ACHN (cell line): ENCODE results near the gene BRAT1.
A peak's percentile ranks its signal among the peaks of the same experiment; 100 is the strongest.

Experiments
- DNase-seq: peaks from one replicate; pipeline ENCODE4 v3.0.0-alpha.2; 2015
- in situ Hi-C: cut with HindIII; loops from 2 replicates; pipeline ENCODE4 v1.10.0; 2017; ENCODE audit warnings: low sequenced_read_pairs, low pct_ligation_motif_present, low pct_unique_long_range_greater_than_20kb

Gene BRAT1

DNA sequence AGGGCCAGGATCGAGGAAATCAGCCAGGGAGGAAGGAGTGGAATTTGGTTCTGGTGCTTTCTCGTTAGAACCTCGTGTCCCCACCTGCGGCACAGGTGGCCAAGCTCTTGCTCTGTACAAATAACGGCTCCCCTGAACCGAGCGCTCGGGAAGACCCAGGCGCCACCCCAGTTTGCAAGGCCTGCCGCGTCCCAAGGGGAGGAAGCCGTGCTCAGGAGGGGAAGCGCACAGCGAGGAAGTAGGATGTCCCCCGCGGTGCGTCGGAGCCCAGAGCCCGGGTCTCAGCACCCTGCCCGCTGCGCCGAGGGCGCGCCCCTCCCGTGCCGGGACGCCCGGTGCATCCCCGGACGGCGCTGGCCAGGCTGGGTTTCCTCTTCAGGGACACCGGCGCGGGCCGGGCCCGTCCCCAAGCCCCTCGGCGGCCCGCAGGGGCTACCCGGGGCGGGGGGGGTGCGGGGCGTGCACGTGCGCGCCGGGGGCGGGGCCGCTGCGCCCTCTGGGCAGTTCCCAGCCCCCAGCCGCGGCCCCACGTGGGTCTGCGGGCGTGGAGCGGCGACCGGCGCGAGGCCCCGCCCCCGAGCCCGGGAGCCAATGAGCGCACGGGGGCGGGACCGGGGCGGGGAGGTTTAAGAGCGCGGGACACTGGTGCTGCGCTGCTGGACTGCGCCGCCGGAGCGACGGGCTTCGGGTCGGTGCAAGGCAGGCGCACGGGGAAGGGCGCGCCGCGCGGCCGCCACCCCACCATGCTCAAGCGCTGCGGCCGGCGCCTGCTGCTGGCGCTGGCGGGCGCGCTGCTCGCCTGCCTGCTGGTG is 36.0 kb downstream of the BRAT1 start, which contains the start of gene LFNG:
Gene LFNG (plus strand): TSS at position 656 of the 812 bp plus-strand sequence. CDS start 88 bp downstream, at position 744.
- in situ Hi-C loops: no loop called here

GRCh38 chr7:2518737-2519118 is 36.6 kb downstream of the BRAT1 start:
- no peak for DNase-seq
- in situ Hi-C loops: no loop called here

More for the DNA sequence above, 36.0 kb downstream of the BRAT1 start, which contains the start of gene LFNG:
- peak; percentile 96 for DNase-seq

GRCh38 chr7:2517678-2518507 is 37.4 kb downstream of the BRAT1 start:
- in situ Hi-C loops: no loop called here
- DNase-seq: peak; percentile 62

- in situ Hi-C loops: no loop called here
- DNase-seq: peak; percentile 99
These were observed 38.3 kb downstream of the BRAT1 start for GRCh38 chr7:2517026-2517425.

DNA sequence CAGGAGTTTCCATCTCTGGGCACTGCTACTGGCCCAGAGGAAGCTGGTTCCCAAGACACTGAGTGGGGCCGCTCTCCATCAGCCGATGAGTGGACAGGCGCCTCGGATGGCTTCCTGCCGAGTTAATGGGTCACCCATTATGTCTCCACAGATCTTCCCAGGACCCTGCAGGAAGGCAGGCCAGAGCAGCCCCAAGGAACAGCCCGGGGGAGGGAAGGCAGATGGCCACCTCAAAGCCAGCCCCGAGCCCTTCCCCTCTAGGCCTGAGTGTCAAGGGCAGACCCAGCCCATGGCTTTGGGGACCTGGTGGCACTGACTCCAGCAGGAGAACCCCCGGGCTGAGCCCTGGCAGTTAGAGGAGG is 39.1 kb downstream of the BRAT1 start:
- in situ Hi-C loops: no loop called here
- DNase-seq: peak; percentile 99

DNA sequence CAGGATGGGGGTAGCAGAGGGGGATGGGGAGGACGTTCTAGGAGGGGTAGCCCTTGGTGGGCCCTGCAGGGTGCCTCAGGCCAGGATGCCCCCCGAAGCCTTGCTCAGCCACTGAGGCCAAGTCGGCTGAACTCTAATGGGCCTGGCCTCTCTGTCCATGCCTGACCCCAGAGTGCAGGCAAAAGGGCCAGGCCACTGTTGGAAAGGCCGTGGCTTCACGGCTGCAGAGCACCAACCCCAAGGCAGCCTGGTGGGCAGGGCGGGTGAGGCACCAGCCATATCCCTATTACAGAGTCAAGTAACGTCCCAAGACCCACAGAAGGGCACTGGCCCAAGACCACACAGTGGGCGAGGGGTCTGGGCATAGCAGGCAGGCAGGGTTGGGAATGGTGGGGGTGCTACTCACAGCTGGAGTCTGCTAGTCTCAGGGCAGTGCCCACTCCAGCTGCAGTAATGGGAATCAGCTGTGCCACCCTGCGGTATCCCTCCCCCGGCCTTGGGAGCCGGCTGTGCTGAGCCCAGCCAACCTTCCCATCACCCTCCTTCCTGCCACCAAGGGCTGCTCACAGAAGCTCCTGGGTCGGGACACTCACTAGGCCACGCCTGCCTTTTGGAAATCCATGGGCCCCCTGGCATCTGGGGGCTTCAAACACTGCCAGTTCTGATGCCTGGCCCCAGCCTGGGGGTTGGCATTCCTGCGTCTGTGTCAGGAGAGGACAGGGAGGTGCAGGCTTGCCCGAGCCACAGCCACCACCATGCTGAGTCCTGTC is 39.7 kb downstream of the BRAT1 start:
- DNase-seq: peak; percentile 85
- in situ Hi-C loops: no loop called here

DNA sequence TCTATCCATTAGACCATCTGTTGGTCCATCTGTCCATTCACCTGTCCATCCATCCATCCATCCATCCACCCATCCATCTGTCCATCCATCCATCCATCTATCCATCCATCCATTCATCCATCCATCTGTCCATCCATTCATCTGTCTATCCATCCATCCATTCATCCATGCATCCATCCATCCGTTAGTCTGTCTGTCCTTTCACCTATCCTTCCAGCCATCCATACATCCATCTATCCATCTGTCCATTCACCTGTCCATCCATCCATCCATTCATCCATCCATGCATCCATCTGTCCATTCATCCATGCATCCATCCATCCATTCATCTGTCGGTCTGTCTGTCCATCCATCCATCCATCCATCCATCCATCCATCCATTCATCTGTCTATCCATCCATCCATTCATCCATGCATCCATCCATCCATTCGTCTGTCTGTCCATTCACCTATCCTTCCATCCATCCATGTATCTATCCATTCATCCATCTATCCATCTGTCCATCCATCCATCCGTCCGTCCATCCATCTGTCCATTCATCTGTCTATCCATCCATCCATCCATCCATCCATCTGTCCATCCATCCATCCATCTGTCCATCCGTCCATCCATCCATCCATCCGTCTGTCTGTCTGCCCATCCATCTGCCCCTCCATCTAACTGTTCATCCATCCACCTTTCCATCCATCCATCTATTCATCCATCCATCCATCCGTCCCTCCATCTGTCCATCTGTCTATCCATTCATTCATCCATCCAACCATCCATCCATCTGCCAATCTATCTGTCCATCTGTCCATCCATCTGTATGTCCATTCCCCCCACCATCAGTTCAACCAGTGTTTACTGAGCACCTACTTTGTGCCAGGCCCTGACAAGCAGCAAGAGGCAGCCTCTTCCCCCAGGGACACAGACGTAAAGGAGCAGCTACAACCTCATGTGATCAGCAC is 40.6 kb downstream of the BRAT1 start:
- DNase-seq: no peak
- in situ Hi-C loops: no loop called here

DNA sequence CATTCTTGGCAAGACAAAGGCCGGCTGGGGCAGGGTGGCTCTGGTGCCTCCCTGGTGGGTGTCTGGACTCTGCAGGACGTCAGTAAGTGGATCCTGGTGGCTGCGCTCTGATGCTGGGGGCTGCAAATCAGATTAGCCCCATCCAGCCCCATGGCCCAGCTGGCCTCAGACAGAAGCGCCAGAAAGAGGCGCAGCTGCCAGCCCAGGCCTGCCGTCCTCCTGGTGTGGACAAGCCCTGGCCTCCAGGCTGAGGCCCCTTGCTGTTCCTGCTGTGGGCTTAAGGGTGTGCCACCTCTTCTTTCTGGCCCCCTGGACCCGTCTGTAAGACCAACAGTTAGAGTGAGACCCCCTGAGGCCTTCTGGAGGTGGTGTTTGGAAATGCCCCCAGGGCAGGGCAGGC is 41.6 kb downstream of the BRAT1 start:
- no peak for DNase-seq
- in situ Hi-C loops: no loop called here

DNA sequence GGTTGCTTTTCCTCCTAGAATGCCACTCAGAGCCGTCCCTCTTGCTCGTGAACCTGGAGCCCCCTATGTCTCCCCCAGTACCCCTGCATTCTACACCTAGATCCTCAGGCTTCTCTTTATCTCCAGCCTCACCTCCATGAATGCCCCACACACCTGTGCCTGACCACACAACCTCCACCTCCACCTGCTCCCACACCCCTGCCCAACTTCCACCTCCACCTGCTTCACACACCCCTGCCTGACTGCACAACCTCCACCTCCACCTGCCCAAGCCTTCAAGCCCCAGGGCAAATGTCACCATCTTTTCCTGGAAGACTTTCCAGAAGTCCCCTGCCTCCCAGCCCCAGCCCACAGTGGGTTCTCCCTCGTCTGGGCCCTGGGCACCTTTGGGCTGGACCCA is 42.6 kb downstream of the BRAT1 start:
- in situ Hi-C loops: no loop called here
- no peak for DNase-seq

DNA sequence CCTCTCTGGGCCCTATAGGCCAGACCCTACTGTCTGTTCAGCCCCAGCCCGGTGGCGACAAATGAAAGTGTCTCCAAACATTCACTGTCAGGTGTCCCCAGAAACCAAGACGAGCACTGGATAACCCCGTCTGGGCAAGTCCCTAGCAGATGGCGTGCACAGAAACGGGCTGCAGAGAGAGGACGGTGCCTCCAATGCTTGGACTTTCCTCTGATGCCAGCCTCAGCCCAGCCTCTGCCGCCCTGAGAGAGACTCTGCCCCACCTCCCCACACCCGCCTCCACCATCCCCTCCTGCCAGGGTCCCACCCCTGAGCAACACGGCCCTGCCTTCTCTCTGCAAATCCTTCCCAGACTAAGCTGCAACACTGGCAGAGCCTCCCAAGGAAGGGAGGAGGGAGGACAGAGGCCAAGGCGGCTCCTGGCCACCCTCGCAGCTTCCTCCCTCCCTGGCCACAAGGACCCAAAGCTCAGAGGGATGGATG is 43.1 kb downstream of the BRAT1 start:
- DNase-seq: no peak
- in situ Hi-C loops: no loop called here

DNA sequence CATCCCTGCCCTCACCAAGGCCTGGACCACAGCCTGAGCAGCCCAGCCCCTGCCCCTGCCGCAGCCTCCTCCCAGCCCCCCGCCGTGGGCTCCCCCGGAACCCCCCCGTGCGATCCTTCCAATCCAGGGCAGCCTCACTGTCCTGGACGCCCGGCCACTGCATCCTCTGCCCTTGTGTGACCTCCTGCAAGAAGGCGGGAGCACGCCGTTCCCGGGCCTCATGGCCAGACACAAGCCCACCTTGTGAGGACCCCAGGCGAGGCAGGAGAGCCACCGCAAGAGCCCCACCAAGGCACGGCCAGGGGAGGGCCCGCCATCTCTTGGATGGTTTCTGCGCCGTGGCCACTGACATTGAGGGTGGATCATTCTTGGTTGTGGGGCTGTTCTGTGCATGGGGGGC is 43.6 kb downstream of the BRAT1 start:
- in situ Hi-C loops: no loop called here
- no peak for DNase-seq

DNA sequence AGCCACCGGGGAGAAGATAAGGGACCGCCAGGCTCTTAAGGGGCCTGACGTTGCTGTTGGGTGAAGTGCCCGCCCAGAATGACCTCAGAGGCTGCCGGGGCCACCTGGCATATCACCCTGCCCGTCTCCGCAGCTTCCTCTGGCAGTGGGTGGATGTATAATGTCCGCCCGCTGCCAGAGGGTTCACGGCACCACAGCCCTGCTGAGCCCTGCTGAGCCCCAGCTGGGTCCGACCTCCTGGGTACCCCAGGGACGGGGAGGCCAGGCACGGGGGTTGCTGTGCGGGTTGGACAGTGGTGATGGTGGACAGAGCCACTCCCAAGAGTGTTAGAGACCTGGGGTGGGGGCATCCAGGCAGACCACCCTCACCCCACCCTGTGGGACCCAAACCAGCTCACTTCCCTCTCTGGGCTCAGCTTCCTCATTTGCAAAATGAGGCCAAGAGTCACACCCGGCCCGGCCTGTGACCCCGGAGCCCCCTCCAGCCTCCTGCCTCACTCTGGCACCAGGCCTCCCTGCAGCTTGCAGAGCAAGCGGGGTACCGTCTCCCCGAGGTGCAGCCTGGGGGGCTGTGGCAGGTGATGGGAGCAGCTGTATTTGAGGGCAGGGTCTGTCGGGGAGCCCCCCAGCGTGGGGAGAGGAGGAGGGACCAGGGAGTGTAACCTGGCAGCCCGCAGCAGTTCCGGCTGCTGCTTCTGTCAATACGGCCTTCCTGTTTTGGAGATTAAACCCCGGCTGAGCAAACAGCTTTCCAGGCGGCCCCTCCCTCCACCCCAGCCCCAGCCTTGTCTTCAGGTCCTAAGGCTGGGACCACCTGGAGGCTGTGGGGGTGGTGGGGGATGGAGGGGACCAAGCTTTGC is 44.2 kb downstream of the BRAT1 start:
- no peak for DNase-seq
- in situ Hi-C loops: no loop called here

GRCh38 chr7:2510130-2510776 is 45.1 kb downstream of the BRAT1 start:
- DNase-seq: no peak

GRCh38 chr7:2509298-2509906 is 45.9 kb downstream of the BRAT1 start:
- in situ Hi-C loops: no loop called here
- DNase-seq: no peak

More at GRCh38 chr7:2510130-2510776, 45.1 kb downstream of the BRAT1 start:
- in situ Hi-C loops: no loop called here

GRCh38 chr7:2508327-2509215 is 46.8 kb downstream of the BRAT1 start:
- in situ Hi-C loops: no loop called here

More at GRCh38 chr7:2508327-2509215, 46.8 kb downstream of the BRAT1 start:
- no peak for DNase-seq
